Stimulated activated CD4-positive, alpha-beta T cell treated with anti-CD3 and anti-CD28 coated beads, TNF-alpha, amount 100 ng/mL, for 4 hours (primary cell): ENCODE measurements around the gene OR8B12.
"Not testable (repeated sequence)": the region's sequence is repeated elsewhere in the genome, so short reads cannot be mapped to it uniquely, and the experiment has no call there.

ENCODE experiments used
- DNase-seq, 3 experiments: peaks; one replicate each; pipeline ENCODE4 v3.0.0-alpha.2; 2020; ENCODE audit warnings: low read depth in 3 of 3

Gene OR8B12

GRCh38 chr11:124520550-124520854 is 23.0 kb downstream of the OR8B12 start:
- no peak for DNase-seq

DNA sequence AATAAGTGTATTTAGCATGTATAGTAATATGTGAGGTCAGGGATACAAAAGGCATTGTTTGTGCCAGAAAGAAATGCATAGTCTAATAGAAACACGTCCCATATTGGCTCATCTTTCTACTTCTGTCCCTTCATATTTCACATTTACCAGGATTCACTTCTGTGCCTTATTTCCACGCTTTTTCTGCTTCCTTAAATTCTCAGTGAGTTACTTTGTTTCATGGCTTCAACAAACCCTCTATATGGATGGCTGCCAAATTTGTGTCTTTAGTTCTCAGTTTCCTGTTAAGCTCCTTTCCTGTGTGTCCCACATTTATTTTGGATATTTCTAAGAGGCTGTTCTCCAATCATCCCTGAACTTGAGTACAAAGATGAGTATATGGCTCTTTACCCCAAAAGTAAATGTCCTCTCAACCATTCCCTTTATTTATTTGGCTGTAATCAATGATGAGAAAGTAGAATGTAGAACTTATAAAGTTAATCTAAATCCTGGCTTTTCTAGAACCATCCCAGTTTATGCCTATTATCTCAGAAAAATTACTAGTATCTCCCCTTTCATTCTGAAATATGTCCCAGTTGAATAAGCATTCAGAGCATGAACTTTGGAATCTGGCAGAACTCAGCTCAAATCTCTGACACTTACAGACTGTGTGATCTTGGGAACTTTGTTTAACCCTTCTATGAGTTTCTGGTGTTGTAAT is 23.5 kb downstream of the OR8B12 start:
- DNase-seq, result no peak

DNA sequence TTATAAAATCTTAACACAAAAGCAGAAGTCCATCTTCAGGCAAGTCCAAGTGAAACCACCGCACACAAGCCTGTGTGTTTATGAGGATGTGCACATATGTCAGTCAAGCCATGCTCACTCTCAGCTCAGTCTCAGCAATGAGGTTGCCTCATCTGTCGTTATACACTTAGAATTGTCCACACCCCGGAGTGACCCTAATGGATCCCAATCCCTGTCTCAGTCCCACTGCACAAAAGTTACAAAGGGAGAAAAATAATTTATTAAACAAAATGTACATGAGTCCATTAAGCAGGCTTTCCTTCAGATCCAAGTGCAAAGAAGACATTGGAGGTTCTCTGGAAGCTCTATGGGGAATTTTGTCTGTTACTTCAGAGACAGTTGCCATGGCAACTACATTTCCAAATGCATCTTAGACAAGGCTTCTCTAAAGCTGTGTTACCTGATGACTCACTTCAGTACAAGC is 24.4 kb downstream of the OR8B12 start:
- DNase-seq, result no peak

- DNase-seq, result no peak
Measured at GRCh38 chr11:124517314-124517713, 26.1 kb downstream of the OR8B12 start.

GRCh38 chr11:124514675-124515074 is 28.8 kb downstream of the OR8B12 start:
- DNase-seq, result not testable (repeated sequence)

DNA sequence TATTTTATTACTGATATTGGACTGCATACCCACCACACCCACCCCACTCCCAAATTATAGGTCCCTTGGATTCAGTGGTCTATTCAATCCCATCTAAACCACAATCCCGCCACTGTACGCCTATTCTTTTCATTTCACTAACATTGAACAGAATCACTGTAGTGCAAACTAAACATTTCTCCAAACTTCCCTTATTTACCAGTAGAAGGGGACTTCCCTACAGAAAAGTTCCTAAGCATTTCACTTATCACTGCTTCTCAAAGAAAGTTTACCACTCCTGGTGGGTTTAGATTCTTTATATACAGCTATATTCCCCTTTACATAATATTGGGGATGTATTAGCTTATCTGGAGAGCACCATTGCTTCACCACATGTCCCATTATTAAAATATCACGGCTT is 29.3 kb downstream of the OR8B12 start:
- no peak for DNase-seq

DNA sequence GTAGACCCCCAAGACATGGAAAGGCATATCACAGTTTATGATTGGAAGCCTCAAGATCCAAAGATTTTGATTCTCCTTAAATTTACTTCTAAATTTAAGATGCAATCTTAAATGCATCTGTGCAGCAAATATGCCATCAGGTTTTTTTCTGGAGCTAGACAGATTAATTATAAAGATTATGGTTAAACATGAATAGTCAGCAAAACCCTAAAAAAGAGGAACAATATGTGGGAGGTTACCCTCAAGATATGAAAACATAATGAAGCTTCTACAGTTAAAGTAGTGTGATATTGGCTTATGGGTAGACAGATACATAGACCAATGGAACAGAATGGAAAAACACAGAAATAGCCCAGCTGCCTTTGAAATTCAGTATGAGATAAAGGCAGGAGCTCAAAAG is 31.7 kb downstream of the OR8B12 start:
- DNase-seq, result no peak

- DNase-seq, result no peak
Measured at GRCh38 chr11:124510279-124510678, 33.2 kb downstream of the OR8B12 start.

DNA sequence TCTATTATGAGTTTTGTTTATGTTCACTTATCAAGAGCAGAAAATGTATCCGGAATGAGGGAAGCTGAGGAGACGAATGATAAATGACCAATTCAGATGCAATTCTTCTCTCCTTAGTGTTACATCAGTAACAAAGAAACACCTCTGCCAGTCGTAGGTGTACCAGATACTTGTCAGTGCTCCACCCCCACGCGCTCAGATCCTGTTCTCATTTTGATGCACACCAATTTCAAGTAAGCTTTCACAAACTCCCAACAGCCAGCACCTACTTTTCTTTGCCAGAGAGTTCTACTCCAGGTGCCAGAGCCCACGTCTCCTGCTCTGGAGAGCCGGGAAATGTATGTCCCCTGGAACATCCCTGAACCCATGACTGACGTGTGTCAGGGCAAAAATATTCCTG is 43.7 kb downstream of the OR8B12 start:
- no peak for DNase-seq

DNA sequence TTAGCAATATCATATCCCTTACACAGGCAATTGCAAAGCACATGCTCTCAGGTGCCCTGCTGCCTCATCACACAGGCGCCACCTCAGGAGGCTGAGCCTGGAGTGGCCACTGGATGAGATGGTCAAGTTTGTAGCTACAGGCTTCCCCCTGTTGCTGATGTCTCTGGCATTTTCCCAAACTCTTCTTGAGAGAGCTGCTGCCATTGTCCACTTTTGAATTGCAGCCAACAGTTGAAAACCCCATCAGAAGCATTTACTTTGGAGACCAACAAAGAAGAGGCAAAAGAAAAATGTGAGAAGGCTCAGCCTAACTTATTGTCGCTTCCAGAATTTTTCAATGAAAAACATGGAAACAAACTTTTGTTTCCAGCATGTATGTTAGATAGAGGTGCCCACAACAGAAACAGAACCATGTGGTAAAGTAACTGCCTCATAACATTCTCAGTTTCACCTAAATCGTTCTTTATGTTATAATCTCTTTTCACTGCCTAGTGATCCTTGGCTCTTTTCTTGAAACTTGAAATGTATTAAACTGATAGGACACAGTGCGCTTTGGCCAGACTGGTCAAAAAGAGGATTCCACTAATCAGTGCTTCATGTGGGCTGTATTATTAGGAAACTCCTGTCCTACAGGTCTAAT is 50.3 kb downstream of the OR8B12 start:
- DNase-seq, result no peak
